H9 (cell line): ENCODE results near the gene EPHX1. TPM values are rescaled to one million over a fixed set of nuclear protein-coding genes. Genes with fewer than 3 reads are reported as not detected.

ENCODE experiments used
- DNase-seq: peaks from one replicate; pipeline ENCODE4 v3.0.0-alpha.2; 2017
- H2AFZ ChIP-seq: one replicate; pipeline ENCODE4 v1.6.1; 2013; ENCODE audit warnings: mild to moderate bottlenecking, low read length, control low read depth, moderate library complexity
- H2AK5ac ChIP-seq: 2 replicates; pipeline ENCODE4 v1.6.1; 2013; ENCODE audit warnings: low read length, control low read depth, mixed read lengths; ENCODE audit not compliant: insufficient read length
- H2BK120ac ChIP-seq: one replicate; pipeline ENCODE4 v1.6.1; 2013; ENCODE audit warnings: low read depth, mild to moderate bottlenecking, low read length, control low read depth, inconsistent platforms; ENCODE audit not compliant: poor library complexity, severe bottlenecking
- H2BK12ac ChIP-seq: 2 replicates; pipeline ENCODE4 v1.6.1; 2013; ENCODE audit warnings: low read length, control low read depth, mixed read lengths, low read depth; ENCODE audit not compliant: insufficient read length
- H2BK15ac ChIP-seq: 2 replicates; pipeline ENCODE4 v1.6.1; 2013; ENCODE audit warnings: low read depth, low read length, control low read depth
- H2BK20ac ChIP-seq: one replicate; pipeline ENCODE4 v1.6.1; 2013; ENCODE audit warnings: low read depth, mild to moderate bottlenecking, low read length, control low read depth, inconsistent platforms; ENCODE audit not compliant: poor library complexity, severe bottlenecking
- H2BK5ac ChIP-seq: 2 replicates; pipeline ENCODE4 v1.6.1; 2013; ENCODE audit warnings: low read length, control low read depth, mixed read lengths; ENCODE audit not compliant: insufficient read length
- H3K14ac ChIP-seq: 2 replicates; pipeline ENCODE4 v1.6.1; 2013; ENCODE audit warnings: low read length, control low read depth; ENCODE audit not compliant: insufficient read depth
- H3K18ac ChIP-seq: 2 replicates; pipeline ENCODE4 v1.6.1; 2013; ENCODE audit warnings: low read depth, mild to moderate bottlenecking, mixed read lengths, low read length, control low read depth; ENCODE audit not compliant: insufficient read length
- H3K23ac ChIP-seq: 2 replicates; pipeline ENCODE4 v1.6.1; 2013; ENCODE audit warnings: low read length, control low read depth, mixed read lengths, low read depth; ENCODE audit not compliant: insufficient read length
- H3K23me2 ChIP-seq: 2 replicates; pipeline ENCODE4 v1.6.1; 2013; ENCODE audit warnings: low read depth, mild to moderate bottlenecking, mixed read lengths, low read length, control low read depth; ENCODE audit not compliant: insufficient read length, poor library complexity, severe bottlenecking
- H3K27ac ChIP-seq: 2 replicates; pipeline ENCODE4 v1.5.1; 2013; ENCODE audit warnings: low read length, control low read depth, mixed read lengths, low read depth; ENCODE audit not compliant: insufficient read length
- H3K27me3 ChIP-seq: 2 replicates; pipeline ENCODE4 v1.6.1; 2013; ENCODE audit warnings: low read length, control low read depth, inconsistent platforms; ENCODE audit not compliant: insufficient read depth
- H3K4ac ChIP-seq: 2 replicates; pipeline ENCODE4 v1.6.1; 2013; ENCODE audit warnings: low read depth, mild to moderate bottlenecking, control low read depth, inconsistent platforms, low read length, moderate library complexity
- H3K4me1 ChIP-seq: 2 replicates; pipeline ENCODE4 v1.6.1; 2013; ENCODE audit warnings: low read length, control low read depth, inconsistent platforms; ENCODE audit not compliant: insufficient read depth
- H3K4me2 ChIP-seq: 2 replicates; pipeline ENCODE4 v1.6.1; 2013; ENCODE audit warnings: low read length, control low read depth, mixed read lengths; ENCODE audit not compliant: insufficient read length, insufficient read depth
- H3K56ac ChIP-seq: 2 replicates; pipeline ENCODE4 v1.6.1; 2013; ENCODE audit warnings: low read depth, mild to moderate bottlenecking, mixed read lengths, low read length, control low read depth; ENCODE audit not compliant: insufficient read length
- H3K79me1 ChIP-seq: 2 replicates; pipeline ENCODE4 v1.6.1; 2013; ENCODE audit warnings: low read depth, mild to moderate bottlenecking, moderate library complexity, low read length, control low read depth, inconsistent platforms; ENCODE audit not compliant: insufficient read depth, poor library complexity, severe bottlenecking
- H3K79me2 ChIP-seq: 2 replicates; pipeline ENCODE4 v1.6.1; 2013; ENCODE audit warnings: low read length, control low read depth, inconsistent platforms; ENCODE audit not compliant: insufficient read depth
- H3K9ac ChIP-seq: 2 replicates; pipeline ENCODE4 v1.6.1; 2013; ENCODE audit warnings: low read length, control low read depth, mixed read lengths; ENCODE audit not compliant: insufficient read length; ENCODE audit errors: extremely low read depth
- H3K9me3 ChIP-seq: one replicate; pipeline ENCODE4 v1.6.1; 2013; ENCODE audit warnings: low read depth, low read length, inconsistent platforms; ENCODE audit not compliant: control insufficient read depth
- H3T11ph ChIP-seq: one replicate; pipeline ENCODE4 v1.6.1; 2013; ENCODE audit warnings: mild to moderate bottlenecking, low read length, control low read depth, inconsistent platforms
- H4K20me1 ChIP-seq: one replicate; pipeline ENCODE4 v1.6.1; 2013; ENCODE audit not compliant: control insufficient read depth, insufficient read length, insufficient read depth
- H4K5ac ChIP-seq: 2 replicates; pipeline ENCODE4 v1.6.1; 2013; ENCODE audit warnings: low read depth, mild to moderate bottlenecking, mixed read lengths, low read length, control low read depth; ENCODE audit not compliant: insufficient read length
- H4K8ac ChIP-seq: replicated peaks from 2 replicates; pipeline ENCODE4 v1.6.1; 2013; ENCODE audit warnings: low read length, control low read depth, mixed read lengths, low read depth; ENCODE audit not compliant: insufficient read length
- H4K91ac ChIP-seq: 2 replicates; pipeline ENCODE4 v1.6.1; 2013; ENCODE audit warnings: low read depth, mild to moderate bottlenecking, moderate library complexity, mixed read lengths, low read length, control low read depth; ENCODE audit not compliant: insufficient read length
- H3K27ac Mint-ChIP-seq, 3 experiments: 2 replicates in 2 of 3; 3 replicates in 1 of 3; pipeline ENCODE4 v1.8.0; 2020 to 2021; ENCODE audit warnings: mixed read lengths in 3 of 3, mild to moderate bottlenecking in 1 of 3, moderate library complexity in 1 of 3
- H3K27me3 Mint-ChIP-seq: 2 replicates; pipeline ENCODE4 v1.8.0; 2021; ENCODE audit warnings: low read depth, mild to moderate bottlenecking, moderate library complexity, mixed read lengths
- H3K36me3 Mint-ChIP-seq, 3 experiments: 2 replicates in 2 of 3; 3 replicates in 1 of 3; pipeline ENCODE4 v1.8.0; 2020 to 2021; ENCODE audit warnings: low read depth in 3 of 3, mixed read lengths in 3 of 3; ENCODE audit not compliant: insufficient read depth in 1 of 3
- H3K4me1 Mint-ChIP-seq, 2 experiments: 2 replicates each; pipeline ENCODE4 v1.8.0; 2020; ENCODE audit warnings: mixed read lengths in 2 of 2
- H3K4me3 Mint-ChIP-seq, 2 experiments: 2 replicates in 1 of 2; 3 replicates in 1 of 2; pipeline ENCODE4 v1.8.0; 2020 to 2021; ENCODE audit warnings: mild to moderate bottlenecking in 2 of 2, mixed read lengths in 2 of 2, moderate library complexity in 1 of 2
- H3K9me3 Mint-ChIP-seq, 2 experiments: 2 replicates in 1 of 2; 3 replicates in 1 of 2; pipeline ENCODE4 v1.8.0; 2020; ENCODE audit warnings: mild to moderate bottlenecking in 2 of 2, mixed read lengths in 2 of 2, moderate library complexity in 1 of 2
- CTCF ChIP-seq: fragments of 200-600 bp; sonication (generic); conservative IDR thresholded peaks from 3 replicates; pipeline ENCODE4 v1.8.0; 2021; ENCODE audit warnings: antibody characterized with exemption, mild to moderate bottlenecking
- WGBS: extraction: QIAGEN DNeasy Blood & Tissue Kit; methylation state at CpG from one replicate; pipeline ENCODE4 v1.1.7; 2013; ENCODE audit warnings: missing lambda C conversion rate, low lambda C conversion rate, mixed read lengths; ENCODE audit not compliant: insufficient read length; ENCODE audit errors: extremely low coverage; 5-methylcytosine and 5-hydroxymethylcytosine counted together
- total RNA-seq: library from RNA; stranded (reverse); gene quantifications from 2 replicates; pipeline ENCODE4 v1.2.1, GENCODE V29; 2021

The EPHX1 gene
- total RNA-seq, 1 experiment from 2014 or later: 40.6 TPM

- DNase-seq: no peak
- Histone ChIP-seq H3K79me2 (peaks cover 15% of the 10 kb centered on the region), H3K23ac (no peak overlapping the region), H2BK5ac (no peak overlapping the region), H3K18ac (no peak overlapping the region), H3K79me1 (no peaks in the 10 kb centered on the region), H3K4me2 (no peak overlapping the region), H2AK5ac (no peak overlapping the region), H4K20me1 (no peaks in the 10 kb centered on the region), H3K27me3 (no peaks in the 10 kb centered on the region), H3K27ac (no peak overlapping the region), H3K23me2 (peaks cover 7% of the 10 kb centered on the region), H3K4me1 (peaks cover 2% of the 10 kb centered on the region; the same call in 1 of the 2 replicates), H2BK20ac (no peak overlapping the region), H4K8ac (no peak overlapping the region), H3K14ac (no peak overlapping the region), H2BK15ac (no peak overlapping the region), H2BK120ac (no peak overlapping the region), H4K5ac (no peak overlapping the region), H3K56ac (no peak overlapping the region), H2BK12ac (no peak overlapping the region), H4K91ac (no peak overlapping the region), H3K9me3 (no peaks in the 10 kb centered on the region), H2AFZ (no peak overlapping the region), H3K4ac (no peak overlapping the region), H3T11ph (no peak overlapping the region), H3K9ac (no peak overlapping the region)
- Mint-ChIP-seq H3K27ac (no peak overlapping the region; a peak in 1 of 7 replicates), H3K36me3 (peaks cover 4 to 11% (median 4%) of the 10 kb centered on the region in 3 experiments; a peak in 6 of 7 replicates), H3K4me1 (peaks cover 38 to 39% of the 10 kb centered on the region in 2 experiments), H3K4me3 (no peak overlapping the region), H3K27me3 (no peaks in the 10 kb centered on the region), H3K9me3 (no peaks in the 10 kb centered on the region)
- no CpG with 5 or more reads among the region's 3 CpGs for WGBS
- no peak for TF ChIP-seq CTCF
Observed at GRCh38 chr1:225774281-225775147, 35.4 kb upstream of the EPHX1 start.
